ENCODE measurements around the gene SLC6A19.

DNA sequence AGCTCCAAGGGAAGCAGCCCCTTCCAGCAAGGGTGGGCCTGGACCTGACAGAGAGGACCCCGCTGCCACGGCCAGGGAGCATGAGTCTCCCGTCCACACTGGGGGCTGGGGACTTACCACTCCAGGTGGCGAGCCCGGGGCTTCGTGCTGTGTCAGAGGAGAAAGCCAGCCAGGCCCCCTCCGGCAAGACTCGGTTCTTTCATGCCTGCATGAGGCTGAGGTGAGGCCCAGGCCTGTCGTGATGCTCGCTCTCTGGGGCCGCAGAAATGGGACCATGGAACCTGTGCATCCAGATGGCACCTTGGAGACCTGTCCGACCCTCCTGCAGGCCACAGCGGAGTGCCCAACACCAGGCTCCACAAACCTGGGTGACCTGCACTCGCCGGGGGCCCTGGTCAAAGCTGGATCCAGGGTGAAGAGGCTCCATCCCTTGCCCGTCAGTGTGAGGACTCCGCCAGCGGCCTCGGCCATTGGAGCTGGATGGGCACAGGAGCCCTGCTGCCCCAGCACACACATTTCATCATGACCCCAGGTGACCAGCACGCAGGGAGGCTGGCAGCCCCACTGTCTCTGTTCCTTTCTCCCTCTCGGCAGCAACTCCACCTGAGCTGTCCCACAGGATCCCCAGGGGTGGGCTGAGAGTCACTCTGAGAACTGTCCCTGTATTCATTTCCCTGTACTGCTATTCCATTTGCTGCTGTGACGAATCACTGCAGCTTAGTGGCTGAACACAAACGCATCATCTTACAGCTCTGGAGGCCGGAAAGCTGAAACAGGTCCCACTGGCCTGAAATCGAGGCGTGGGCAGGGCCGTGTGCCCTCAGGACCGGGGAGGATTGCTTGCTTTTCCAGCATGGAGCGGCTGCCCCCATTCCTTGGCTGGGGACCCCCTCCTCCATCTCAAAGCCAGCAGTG is 48.2 kb downstream of the SLC6A19 start:
- TF ChIP-seq, protein P1, sequence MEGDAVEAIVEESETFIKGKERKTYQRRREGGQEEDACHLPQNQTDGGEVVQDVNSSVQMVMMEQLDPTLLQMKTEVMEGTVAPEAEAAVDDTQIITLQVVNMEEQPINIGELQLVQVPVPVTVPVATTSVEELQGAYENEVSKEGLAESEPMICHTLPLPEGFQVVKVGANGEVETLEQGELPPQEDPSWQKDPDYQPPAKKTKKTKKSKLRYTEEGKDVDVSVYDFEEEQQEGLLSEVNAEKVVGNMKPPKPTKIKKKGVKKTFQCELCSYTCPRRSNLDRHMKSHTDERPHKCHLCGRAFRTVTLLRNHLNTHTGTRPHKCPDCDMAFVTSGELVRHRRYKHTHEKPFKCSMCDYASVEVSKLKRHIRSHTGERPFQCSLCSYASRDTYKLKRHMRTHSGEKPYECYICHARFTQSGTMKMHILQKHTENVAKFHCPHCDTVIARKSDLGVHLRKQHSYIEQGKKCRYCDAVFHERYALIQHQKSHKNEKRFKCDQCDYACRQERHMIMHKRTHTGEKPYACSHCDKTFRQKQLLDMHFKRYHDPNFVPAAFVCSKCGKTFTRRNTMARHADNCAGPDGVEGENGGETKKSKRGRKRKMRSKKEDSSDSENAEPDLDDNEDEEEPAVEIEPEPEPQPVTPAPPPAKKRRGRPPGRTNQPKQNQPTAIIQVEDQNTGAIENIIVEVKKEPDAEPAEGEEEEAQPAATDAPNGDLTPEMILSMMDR (IDR thresholded peaks at IDR 0.05; ENCODE audit: low read depth, low read length): no peak
- no peak for TF ChIP-seq EZH2phosphoT487 (IDR thresholded peaks at IDR 0.05; ENCODE audit: low read depth)

Measured in OCI-LY3 (cell line).